GM18867 (cell line): Measurements from ENCODE around the gene GJC1.
"Not testable (repeated sequence)": the region's sequence is repeated elsewhere in the genome, so short reads cannot be mapped to it uniquely, and the experiment has no call there.

Experiments used
- ATAC-seq: cut with Tn5 transposase; IDR thresholded peaks from one replicate; pipeline ENCODE4 v1.9.1; 2021; ENCODE audit warnings: mild to moderate bottlenecking, moderate library complexity; ENCODE audit not compliant: unreplicated experiment

Gene GJC1

DNA sequence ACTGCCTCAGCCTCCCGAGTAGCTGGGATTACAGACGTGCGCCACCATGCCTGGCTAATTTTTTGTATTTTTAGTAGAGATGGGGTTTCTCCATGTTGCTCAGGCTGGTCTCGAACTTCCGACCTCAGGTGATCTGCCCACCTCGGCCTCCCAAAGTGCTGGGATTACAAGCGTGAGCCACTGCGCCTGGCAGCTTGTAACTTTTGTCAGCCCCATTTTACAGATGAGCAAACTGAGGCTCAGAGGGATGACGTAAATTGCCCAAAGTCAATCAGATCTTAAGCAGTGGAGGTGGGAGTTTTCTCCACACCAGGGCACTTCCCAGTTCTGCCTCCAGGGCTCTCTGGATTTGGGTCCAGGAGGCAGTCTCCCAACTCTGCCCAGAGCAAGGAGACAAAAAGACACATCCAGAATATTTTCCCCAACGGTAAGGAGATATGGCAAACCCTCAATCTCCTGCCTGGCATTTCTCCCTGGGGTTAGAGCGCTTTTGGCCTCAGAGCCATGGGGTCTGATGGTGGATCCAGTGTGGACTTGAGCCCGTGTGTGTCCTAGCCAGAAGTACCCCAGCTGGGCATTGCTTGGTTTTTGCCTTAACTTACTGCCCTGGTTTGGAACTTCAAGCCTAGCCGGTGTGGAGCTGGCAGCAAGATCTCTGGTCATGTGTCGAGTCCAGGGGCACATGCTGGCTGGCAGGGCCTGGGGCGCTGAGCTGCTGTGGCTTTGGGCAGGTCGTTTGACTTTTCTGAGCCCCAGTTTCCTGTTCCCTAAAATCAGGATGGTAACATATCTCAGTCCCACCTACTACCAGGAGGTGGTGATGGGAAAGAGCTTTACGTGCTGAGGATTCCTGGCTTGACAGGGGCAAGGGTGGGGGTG lies 67.9 kb downstream of the GJC1 start:
- ATAC-seq = no peak

DNA sequence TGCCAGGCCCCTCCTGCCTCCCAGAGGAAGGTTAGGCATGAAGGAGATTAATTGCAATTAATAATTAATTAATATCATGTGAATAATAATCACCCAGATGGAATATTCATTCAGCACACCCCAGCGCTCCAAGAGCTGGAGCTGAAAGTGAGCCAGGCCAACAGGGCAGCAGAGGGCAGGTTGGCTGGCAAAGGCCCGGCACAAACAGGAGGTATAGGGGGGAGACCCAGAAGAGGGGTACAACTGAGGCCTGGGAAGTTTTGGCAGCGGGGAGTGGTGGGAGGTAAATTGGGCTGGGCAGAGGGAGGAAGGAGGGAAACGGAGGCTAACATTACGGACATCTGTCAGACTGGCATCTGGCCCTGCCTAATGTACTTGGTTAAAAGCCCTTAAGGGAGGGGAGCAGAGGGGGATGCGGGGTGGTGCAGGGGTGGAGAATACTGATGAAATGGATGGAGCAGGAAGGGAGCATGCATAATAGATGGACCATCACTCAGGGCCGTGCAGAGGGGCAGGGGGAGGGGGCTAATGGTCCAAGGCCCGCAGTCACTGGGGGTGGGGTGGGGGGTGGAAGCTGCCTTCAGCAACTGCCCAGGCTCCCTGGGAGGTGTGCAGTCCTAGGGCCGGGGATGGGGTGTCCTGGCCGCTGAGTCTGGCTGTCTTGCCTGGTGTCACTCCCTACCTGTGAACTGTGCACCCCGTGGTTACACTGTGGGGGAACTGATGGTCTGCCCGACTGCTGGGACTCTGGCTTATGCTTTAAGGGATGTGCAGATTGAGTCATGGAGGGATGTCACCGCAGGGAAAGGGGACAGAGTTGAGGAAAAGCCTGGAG lies 69.4 kb downstream of the GJC1 start:
- no peak for ATAC-seq

DNA sequence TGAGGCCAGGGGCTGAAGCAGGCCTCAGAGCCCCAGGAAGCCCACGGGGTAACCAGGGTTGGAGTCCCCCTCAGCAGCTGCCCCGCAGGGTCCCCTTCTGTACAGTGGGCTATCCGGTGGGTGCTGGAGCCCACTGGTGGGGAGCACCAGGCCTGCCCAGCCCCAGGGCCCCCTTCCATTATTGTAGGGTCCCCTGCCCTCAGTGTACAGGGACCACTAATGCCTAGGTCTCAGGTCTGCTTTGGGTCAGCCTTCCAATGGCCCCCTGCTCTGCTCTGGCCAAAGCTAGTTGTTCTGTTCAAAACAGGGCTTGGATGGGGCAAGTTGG lies 70.2 kb downstream of the GJC1 start:
- ATAC-seq = no peak

DNA sequence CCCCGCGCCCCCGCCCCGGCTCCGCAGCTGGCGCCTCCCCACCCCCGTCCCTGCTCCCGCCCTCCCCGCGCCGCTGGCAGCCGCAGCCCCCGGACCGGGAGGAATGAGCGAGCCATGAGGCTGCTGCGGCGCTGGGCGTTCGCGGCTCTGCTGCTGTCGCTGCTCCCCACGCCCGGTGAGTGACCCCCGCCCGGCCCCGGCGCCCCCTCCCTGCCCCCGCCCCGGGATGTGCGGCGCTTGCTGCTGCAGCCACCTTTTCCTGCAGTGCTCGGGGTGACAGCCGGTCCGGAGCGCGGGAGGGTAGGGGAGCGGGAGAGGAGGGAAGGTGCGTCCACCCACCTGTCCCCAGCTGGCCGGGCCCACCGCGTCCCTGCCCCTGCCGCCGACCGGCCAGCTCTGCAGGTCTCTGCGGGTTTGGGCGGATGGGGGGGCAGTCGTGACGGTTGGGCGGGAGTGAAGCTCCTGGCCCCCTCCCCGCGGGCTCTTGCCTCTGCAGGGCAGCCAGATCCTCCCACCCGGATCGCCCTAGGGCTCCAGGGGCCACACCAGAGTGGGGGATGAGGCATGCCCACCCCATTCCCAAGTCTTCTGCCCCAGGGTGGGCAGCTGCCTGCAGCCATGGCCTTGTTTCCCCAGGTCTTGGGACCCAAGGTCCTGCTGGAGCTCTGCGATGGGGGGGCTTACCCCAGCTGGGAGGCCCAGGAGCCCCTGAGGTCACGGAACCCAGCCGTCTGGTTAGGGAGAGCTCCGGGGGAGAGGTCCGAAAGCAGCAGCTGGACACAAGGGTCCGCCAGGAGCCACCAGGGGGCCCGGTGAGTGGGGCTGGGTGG lies 70.8 kb downstream of the GJC1 start:
- ATAC-seq = no peak

GRCh38 chr17:44758414-44759085 lies 71.5 kb downstream of the GJC1 start, which contains the start of gene ADAM11:
Gene ADAM11 (plus strand): TSS chr17:44758988. CDS start chr17:44759200, 212 bp downstream.
- no peak for ATAC-seq

GRCh38 chr17:44757918-44758413 lies 72.1 kb downstream of the GJC1 start:
- no peak for ATAC-seq

- no peak for ATAC-seq
Measured at GRCh38 chr17:44757045-44757917, 72.8 kb downstream of the GJC1 start.

GRCh38 chr17:44755180-44755579 lies 74.9 kb downstream of the GJC1 start:
- not testable (repeated sequence) for ATAC-seq

DNA sequence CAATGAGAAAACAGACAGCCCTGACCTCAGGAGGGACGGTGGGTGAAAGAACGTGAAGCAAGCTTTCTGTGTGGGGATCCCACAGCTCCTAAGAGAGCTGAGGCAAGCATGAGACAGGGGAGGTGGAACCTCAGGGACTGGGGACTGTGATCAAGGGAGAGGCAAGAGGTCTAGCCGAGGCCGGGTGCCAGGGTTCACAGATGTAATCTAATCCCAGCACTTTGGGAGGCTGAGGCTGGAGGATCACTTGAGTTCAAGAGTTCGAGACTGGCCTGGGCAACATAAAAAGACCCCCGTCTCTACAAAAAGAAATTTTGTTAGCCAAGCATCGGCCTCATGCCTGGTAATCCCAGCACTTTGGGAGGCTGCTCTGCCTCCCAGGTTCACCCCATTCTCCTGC lies 75.8 kb downstream of the GJC1 start:
- ATAC-seq = no peak

DNA sequence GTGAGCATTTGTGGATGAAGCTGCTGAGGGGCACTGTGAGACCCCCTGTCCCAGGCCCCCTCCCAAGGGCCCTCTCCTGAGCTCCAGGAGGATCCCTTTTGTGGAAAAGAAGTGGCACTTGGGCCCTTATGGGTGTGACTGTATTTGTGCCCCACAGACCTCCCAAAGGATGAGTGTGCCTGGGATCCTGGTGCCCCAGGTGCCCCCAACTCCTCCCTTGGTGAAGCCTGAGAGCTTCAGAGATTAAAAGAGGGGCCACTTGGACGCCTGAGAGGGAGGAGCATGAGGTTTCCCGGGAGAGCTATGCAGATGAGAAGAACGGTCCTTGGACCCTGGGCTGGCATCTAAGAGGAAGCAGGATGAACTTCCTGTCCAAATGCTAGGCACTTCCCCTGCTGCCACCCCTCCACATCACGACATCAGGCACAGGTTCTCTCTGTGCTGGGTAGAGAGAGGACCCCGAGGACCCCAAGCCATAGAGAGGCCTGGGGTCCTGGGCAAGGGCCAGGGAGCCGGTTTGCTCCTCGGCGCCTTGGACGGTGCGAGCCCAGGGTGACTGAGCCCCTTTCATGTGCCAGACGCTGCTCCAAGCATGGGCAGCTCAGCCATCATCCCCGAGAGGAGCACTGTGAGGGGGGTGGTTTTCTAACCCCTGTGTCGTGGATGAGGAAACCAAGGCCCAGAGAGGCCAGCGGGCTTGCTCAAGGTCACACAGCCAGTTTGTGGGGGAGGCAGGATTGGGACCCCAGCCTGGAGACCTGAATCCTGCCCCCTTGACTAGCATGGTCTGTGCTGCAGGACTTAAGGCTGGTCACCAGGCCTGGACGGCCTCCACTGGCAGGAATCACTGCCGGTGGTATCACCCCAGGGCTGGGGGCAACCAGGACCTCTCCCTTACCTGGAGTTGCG lies 76.9 kb downstream of the GJC1 start:
- ATAC-seq = no peak

- no peak for ATAC-seq
Measured at GRCh38 chr17:44751806-44752205, 78.3 kb downstream of the GJC1 start.

GRCh38 chr17:44751331-44751730 lies 78.8 kb downstream of the GJC1 start:
- ATAC-seq = no peak

DNA sequence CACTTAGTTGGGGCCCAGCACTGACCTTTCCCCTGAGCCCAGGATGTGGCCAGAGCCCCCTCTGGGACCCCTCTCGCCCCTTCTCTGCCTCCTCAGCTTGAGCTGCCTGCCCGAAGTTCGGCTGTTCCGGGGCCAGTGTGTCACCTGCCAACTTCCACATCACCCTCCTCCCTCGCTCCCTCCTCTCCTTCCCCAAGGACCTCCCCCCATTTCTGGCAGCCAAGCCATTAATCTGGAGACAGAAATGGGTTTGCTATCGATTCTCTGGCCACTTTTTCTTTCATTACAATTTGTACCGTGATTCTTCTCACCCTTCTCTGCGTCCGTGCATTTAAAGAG lies 80.1 kb downstream of the GJC1 start:
- no peak for ATAC-seq

DNA sequence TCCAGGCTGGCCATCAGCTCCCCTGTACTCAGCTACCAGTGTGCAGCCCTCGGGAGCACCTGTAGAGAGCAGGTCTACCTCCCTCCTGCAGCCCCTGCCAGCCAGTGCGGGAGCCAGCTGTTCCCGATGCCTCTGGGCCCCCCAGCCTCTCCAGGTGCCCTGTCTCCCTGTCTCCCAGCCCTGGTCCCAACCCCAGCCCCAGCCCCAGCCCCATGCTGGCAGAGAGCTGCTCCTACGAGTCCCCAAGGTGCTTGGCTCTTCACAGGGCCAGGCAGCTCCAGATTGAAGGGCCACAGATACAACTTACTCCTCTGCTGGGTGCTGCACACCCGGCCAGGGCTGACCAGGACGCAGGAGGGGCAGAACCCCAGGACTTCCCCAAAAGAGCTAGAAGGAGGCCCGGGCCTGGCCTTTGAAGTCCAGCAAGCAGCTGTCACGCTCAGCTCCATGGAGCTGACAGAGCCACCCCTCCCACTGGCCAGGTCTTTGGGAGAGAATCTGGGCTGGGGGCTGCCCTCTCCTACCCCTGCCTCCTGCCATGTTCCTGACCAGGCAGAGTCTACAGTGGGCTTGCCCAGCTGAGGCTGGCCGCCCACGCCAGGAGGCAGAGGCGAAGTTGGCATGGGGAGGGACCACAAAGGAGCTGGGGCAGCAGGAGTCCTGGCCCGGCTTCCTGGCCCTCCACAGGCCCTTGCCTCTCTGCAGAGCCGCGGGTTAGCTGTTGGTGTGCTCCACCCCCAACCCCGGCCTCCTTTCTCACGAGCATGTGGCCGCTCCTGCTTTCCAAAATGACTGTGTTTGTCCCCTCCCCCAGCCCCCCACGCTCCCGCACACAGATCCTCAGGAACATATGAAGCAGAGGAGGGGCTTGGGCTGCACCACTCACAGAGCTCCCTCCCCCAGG lies 80.8 kb downstream of the GJC1 start:
- ATAC-seq = no peak
